ENCODE data around the gene HJURP. TPM values are rescaled to one million over a fixed set of nuclear protein-coding genes. Genes with fewer than 3 reads are reported as not detected.
A peak's percentile ranks its signal among the peaks of the same experiment; 100 is the strongest.

HJURP gene
- total and polyA plus RNA-seq, 9 of the 15 experiments (the other 6 are each of a cell fraction or from before 2014, with no cell fraction given) = 13.8 to 102 (median 28.3) TPM

- TF ChIP-seq ETV5 (CRISPR knock-in tag; IDR thresholded peaks at IDR 0.05; ENCODE audit: low read depth) (peak; percentile 96), FOSL1 (tag; conservative IDR thresholded peaks at IDR 0.05) (peak; percentile 69), CXXC5 (CRISPR knock-in tag; IDR thresholded peaks at IDR 0.05) (peak; percentile 93), ZBTB7A (IDR thresholded peaks at IDR 0.05; ENCODE audit: borderline replicate concordance, control insufficient read depth, low read depth, low read length) (peak; percentile 93), NFIC (IDR thresholded peaks at IDR 0.05) (peak; percentile 60), TFAP4 (CRISPR knock-in tag; IDR thresholded peaks at IDR 0.05; ENCODE audit: borderline replicate concordance) (peak; percentile 100), JUND (IDR thresholded peaks at IDR 0.05; ENCODE audit: borderline replicate concordance, low read depth, low read length) (peak; percentile 79), JUND (tag; IDR thresholded peaks at IDR 0.05; ENCODE audit: borderline replicate concordance, low read depth, low read length) (peak; percentile 72; the same call in 1 of the 3 replicates), GTF2B (IDR thresholded peaks at IDR 0.05; ENCODE audit: extremely low read depth, insufficient read length) (no peak), TBL1XR1 (IDR thresholded peaks at IDR 0.05; ENCODE audit: low read length in 2 of 2) (0 out of 4 replicates have a peak, but pooled peaks of 1 of the 2 experiments have one; percentile 32), ETS2 (tag; IDR thresholded peaks at IDR 0.05; ENCODE audit: borderline replicate concordance, poor library complexity, severe bottlenecking) (no peak), TBP (optimal IDR thresholded peaks at IDR 0.05; ENCODE audit: low read depth, low read length) (peak; percentile 81)
These were observed at the start of gene HJURP (continued) for GRCh38 chr2:233854241-233854981.

Measured in K562 (cell line).